NCI-H146 treated with DMSO at 0.1 percent for 48 hours (cell line): ENCODE data around the gene SELENOI.
"Not testable (repeated sequence)": the region's sequence is repeated elsewhere in the genome, so short reads cannot be mapped to it uniquely, and the experiment has no call there.

ENCODE experiments used
- DNase-seq: peaks from one replicate; lab custom pipeline; 2025; ENCODE audit not compliant: unreplicated experiment; lab: John Stamatoyannopoulos, UW

Gene SELENOI, protein sequence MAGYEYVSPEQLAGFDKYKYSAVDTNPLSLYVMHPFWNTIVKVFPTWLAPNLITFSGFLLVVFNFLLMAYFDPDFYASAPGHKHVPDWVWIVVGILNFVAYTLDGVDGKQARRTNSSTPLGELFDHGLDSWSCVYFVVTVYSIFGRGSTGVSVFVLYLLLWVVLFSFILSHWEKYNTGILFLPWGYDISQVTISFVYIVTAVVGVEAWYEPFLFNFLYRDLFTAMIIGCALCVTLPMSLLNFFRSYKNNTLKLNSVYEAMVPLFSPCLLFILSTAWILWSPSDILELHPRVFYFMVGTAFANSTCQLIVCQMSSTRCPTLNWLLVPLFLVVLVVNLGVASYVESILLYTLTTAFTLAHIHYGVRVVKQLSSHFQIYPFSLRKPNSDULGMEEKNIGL

DNA sequence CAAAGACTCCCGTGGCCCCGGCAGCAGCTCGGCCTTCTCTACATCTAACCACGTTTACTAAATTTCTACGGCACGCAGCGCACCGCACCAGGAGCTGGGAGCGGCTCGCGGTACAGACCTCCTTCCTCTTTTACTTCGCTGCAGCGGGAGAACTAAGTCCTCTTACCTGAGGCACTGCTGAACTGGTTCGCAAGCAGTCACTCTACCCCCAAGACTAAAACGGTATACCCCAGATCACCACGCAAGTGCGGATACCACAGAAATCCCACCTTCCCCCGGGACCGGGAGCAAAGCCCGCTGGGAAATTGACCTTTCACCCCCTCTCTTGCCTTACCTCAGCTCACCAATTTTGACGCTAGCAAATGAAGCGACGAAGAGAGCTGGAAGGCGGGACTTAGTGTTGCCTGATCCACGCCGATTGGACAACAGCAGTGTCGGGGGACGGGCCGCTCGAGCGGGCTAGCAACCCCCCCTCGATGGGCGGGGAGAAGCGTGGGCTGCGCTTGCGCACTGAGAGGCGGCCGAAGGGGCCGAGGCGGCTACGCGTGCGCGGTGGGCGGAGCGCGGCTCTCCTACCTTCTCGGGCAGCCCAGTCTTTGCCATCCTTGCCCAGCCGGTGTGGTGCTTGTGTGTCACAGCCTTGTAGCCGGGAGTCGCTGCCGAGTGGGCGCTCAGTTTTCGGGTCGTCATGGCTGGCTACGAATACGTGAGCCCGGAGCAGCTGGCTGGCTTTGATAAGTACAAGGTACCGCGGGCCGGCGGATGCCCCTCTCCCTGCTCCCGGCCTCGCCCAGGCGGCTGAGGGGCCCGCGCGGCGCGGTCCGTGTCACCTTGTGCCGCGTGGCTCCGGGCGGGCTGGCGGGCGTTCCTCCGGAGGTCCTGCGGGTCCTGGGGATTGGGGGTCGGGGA lies at the start of gene SELENOI:
Gene SELENOI, plus strand, starts transcription at position 599 of the 909 bp plus-strand sequence. Its CDS starts 90 bp downstream, at position 689.
- DNase-seq, result peak; percentile 98

DNA sequence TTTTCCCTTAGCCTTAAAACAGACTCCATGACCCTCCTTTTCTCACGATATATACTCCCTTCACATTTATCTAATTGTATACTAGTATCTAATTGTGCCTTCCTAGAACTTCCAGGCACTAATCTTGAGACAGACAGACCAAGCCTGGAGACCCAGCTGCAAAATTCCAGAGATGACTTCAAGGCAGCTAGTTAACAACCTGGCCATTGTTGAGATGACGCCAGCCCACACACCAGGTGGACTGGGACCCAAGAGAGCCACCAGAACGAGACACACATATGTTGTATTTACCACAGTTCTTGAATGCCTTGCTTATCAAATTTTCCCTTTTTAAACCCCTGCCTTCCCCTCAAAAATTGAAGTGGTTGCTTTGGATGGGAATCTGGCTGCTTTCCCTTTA lies 48.9 kb upstream of the SELENOI start:
- no peak for DNase-seq

DNA sequence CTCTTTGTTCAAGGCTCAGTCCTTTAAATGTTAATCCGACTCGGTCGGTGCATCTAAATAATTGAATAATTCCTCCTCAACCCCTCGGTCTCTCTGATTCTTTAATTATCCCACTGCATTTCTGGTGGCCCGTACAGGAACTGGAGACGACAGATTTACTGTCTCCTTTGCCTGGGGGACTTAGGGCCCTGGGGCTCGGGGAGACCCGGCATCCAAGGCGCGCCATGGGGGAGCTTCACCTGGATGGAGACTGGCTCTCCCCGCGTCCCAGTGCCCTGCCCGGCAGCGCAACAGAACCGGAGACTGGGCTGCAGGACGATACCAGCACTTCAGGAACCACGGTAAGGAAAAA lies 47.7 kb upstream of the SELENOI start:
- no peak for DNase-seq

DNA sequence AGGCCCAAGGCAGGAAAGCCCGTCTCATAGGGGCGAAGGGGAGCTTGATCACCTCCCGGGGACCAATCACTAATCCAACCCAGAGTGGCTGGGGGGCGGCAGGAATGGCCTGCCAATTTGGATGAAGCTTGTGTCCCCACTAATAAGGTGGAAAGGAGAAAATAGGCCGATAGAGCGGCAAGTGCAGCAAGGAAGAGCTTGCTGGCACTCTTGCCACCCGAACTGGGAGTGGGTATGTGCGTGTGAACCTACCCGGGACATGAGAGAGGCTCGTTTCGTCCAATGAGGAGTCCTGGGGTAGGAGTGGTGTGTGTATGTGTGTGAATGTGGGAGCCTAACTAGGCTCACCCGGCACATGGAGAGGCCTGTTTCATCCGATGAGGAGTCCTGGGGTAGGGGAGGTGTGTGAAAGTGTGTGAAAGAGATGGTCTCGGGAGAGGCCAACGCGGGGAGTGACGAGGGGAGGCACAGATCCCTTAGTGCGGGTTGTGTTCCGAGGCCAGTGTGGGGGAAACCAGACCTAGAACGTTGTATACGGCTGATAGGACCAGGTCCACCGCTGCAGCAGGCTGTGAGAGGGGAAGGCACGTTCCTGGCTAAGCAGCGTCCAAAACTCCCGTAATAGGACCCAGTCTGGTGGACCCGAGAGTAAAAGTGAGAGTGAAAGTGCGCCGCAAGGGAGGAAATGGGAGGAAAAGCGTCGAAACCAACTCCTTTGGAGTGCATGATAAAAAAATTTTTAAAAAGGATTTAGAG lies 47.1 kb upstream of the SELENOI start:
- DNase-seq, result no peak

DNA sequence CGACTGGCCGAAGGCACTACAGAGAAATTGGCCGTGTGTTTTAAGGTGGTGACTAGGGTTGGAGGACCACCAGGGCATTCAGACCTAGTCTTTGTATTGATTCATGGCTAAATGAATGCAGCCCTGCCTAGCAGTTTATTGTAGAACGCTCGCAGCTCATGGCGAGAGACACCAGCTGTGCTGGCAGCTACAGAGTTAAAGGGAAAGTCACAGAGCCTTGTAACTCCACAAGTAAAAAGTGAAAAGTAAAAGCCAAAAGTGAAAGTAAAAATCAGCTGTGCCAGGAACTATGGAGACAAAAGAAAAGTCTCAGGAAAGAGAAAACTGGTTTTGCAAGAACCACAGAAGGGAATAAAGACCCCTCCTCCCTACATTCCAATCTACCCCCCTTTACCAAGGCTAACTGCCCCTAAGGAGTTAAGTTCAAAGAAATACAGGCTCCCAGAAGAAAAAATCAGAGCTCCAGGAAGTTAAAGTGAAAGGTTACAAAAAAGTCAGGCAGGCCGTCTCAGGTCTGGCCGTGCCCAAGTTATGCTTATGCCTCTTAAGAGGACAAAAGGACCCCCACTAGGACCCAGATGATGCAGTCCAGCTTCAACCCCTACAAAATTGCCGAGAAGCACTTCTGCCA lies 46.4 kb upstream of the SELENOI start:
- no peak for DNase-seq

DNA sequence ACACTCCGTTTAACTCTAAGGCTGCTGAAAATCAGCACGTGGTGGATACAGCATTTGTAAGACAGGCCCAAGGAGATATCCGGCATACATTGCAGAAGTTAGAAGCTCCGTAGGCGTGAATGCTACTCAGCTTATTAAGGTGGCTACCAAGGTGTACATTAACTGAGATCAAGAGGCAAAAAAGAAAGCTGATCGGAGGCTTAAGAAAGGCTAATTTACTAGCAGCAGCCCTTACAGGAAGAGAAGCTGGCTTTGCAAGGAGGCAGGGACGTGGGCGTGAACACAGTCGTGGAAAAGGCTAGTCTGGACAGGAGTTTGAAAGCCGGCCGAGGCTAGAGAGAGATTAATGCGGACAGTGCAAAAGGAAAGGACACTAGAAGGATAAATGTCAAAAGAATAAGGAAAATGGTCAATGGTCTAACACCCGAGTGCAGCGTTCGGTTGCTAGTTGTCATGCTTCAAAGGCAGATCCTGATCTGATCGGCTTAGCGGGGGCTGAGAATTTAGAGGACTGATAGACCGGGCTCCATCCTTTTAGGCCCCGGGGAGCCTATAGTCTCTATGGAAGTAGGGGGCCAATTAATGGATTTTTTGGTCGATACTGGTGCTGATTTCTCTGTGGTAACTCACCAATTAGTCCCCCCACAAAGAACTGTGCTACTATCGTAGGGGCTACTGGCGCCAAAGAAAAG lies 45.6 kb upstream of the SELENOI start:
- no peak for DNase-seq

DNA sequence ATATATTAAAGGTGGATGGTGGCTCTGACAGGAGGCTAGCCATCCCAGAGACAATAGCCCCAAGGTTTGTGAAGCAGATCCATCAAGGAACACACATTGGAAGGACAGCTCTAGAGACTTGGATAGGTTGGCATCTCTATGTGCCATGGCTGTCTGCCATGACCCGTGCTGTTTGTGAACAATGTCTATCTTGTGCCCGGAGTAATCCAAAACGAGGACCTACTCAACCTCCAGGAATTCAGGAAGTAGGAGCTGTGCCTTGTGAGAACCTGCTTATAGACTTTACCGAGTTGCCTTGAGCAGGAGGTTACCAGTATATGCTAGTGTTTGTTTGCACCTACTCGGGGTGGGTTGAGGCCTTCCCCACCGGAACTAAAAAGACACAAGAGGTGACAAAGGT lies 43.1 kb upstream of the SELENOI start:
- DNase-seq, result no peak

DNA sequence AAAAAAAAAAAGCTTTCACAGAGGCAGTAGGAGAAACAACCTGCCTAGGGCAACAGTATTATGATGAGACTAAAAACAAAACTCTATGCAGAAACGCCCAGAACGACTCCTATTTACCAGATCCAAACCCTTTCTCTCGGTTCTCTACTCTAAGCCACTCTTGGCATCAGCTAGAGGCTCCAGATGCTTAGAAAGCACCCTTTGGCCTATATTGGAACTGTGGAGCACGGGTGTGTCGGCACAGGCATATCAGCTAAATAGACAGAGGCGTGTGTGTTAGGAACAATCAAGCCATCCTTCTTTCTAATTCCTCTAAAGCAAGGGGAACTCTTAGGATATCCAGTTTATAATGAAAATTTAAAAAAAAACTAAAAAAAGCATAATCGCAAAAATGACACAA lies 40.8 kb upstream of the SELENOI start:
- DNase-seq, result not testable (repeated sequence)

DNA sequence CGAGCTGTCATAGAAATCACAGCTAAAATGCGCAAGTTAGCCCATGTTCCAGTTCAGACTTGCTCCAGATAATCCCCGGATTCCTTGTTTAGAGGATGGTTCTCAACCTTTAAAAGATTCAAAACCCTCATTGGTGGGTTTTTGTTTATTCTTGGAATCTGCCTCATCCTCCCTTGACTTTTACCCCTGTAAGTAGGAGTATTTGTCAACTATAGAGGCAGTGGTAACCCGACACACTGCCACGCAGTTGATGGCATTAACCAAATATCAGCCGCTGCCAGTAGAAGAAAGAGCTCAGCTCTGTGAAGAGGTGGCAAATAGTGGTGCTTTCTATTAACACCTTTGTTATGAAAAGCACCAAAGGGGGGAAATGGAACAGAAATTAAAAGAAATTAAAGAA lies 40.4 kb upstream of the SELENOI start:
- no peak for DNase-seq

DNA sequence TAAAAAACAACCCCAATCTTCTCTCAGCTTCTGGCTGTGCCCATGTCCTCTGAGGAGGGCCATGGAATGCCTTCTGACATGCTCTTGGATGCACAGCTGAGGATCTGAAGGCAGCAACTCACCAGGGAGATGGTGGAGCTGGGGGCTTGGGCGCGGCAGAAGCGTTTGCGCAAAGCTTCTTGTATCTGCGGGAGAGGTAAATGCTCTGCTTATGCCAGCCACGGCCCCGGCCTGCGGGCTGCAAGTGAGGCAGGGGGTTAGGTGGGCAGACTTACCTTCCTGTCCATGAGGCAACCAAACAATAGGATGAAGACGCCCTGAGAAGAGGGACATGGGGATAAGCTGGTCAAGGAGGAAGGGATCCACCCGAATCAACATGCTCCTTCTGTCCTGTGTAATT lies 36.0 kb upstream of the SELENOI start:
- DNase-seq, result no peak

DNA sequence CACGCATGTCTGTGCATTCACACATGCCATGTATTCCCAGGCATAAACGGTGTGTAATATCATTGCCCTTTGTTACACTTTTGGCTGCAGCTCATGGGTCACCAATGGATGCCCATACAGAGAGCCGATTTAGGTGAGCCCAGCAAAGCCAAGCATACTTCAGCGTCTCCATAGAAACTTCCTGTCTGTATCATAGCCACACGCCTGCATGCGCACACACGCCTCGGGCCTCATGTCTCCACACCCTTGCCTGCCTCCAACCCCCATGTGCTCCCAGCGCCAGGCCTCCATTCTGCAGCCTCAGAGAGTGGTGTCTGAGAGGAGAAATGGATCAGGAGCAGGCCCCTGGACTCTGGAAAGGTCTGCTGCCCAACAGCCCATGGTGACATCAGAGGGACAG lies 33.5 kb upstream of the SELENOI start:
- DNase-seq, result no peak

DNA sequence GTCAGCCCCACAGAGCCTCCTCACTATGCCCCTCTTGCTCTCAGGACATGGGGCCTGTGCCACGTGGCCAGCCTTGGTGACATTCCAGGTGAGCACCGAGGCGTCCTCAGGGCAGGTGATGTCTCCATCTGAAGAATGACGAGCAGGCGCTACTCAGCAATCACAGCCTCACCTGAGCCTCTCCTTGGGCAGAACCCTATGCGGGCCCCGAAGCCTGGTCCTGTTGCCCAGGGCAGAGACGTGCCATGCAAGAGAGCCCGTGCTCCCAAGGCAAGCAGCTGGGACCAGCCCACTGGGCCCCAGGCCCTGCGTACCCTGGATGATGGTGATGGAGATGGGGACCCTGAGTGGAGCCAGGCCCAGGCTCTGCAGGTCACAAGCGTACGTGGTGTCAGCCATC lies 32.5 kb upstream of the SELENOI start:
- no peak for DNase-seq

DNA sequence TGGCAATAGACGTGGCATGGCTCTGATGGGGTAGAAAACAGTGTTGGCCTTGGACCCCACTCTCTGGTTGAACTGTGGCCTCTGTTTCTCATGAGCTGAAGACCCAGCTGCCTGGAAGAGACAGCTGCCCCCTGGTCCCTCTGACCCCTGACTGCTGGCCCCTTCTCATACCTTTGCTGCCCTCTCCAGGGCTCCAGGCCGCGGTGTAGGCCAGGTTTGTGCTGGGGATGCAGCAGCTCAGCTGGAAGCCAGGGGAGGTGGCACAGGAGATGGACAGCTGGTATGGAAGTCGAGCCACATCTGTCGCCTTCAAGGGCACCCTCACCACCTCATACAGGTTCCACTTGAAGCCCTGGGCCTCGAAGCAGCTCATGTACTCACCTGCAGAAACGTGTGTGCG lies 31.7 kb upstream of the SELENOI start:
- DNase-seq, result no peak

DNA sequence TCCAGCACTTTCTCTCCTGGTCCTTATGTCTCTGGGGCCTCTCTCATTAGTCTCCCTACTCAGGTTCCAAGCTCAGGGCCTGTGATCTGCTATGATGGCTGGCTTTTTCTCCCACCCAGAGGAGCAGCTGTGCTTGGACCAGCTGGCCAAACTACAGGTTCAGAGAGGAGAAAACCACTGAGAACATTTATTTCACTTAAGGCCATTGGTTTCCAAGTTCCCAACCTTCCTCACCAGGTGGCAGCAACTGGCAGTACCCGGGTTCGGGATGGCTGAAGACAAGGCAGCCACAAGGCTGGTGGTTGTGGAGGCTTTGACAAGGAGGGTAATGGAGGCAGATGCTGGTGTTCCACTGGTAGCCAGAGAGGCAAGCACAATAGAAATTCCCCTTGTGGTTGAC lies 29.9 kb upstream of the SELENOI start:
- DNase-seq, result peak; percentile 4

DNA sequence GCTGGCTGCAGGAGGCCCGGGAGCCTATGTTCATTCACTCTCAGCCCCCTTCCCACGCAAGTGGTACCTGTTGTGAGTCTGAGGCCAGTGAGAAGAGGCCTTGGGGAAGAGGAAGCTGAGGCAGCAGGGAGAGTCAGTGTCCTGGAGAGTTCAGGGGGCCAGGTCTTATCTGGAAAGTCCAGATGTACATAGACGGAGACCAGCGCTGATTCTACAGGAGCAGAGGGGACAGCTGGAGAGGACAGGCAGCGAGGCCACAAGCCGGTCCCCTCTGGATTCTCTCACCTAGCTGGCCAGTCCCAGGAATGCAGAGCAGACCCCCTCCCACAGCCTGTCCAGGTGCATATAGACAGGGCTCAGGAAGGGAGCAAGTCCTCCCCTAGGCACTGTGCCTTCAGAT lies 29.1 kb upstream of the SELENOI start:
- no peak for DNase-seq

DNA sequence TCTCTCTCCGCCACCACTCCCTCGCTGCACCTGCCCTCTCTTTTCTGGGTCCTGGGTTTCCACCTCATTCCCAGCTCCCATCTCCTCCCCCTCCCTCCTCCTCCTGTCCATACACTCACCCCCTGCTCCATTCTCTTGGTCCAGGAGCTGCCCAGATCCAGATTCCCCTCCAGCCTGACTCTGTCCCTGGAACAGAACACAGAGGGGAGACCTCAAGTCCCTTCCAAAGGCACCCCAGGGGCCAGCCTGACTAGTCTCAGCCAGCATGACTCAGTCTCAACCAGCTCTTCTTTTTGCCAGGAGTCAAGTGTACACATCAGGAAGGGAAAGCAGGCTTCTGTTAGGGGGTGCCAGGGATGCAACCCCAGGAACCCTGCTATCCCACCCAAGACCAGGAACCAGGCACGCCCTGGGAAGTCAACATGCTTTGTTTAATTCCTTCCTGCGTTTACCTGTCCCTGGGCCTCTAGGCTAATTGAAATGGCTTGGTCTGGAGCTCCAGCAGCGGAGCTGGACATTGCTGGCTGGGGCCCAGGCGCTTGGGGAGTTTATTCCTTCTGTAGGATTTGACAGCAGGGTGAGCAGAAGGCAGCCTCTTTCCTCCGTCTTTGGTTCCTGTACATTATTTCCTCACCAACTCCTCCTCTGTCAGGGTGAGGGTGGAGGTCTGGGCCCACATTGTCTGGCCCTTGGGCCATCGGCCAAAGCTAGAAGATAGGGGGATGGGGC lies 28.4 kb upstream of the SELENOI start:
- no peak for DNase-seq

DNA sequence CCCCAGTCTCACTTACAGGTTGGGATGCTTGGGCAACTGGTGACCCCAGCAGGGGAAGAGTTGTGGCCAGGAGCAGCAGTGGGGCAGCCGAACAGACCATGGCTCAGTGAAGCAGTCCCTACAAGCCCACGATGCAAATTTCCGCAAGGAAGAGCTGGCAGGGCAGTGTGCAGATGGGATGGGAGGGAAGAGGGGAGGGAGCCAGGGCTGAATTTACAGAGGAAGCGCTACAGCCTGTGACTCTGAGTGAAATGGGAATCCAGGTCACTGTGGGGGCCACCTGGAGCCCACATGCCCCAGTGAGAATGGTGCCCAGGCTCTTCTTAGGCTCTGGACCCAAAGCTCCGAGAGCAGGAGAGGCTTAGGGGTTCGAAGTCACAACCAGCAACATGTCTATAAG lies 27.0 kb upstream of the SELENOI start:
- DNase-seq, result no peak

DNA sequence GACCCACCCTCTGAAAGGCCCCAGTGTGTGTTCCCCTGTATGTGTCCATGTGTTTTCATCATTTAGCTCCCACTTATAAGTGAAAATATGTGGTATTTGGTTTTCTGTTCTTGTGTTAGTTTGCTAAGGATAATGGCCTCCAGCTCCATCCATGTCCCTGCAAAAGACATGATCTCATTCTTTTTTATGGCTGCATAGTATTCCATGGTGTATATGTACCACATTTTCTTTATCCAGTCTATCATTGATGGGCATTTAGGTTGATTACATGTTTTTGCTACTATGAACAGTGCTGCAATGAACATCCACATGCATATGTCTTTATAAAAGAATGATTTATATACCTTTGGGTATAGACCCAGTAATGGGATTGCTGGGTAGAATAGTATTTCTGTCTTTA lies 21.5 kb upstream of the SELENOI start:
- DNase-seq, result not testable (repeated sequence)

DNA sequence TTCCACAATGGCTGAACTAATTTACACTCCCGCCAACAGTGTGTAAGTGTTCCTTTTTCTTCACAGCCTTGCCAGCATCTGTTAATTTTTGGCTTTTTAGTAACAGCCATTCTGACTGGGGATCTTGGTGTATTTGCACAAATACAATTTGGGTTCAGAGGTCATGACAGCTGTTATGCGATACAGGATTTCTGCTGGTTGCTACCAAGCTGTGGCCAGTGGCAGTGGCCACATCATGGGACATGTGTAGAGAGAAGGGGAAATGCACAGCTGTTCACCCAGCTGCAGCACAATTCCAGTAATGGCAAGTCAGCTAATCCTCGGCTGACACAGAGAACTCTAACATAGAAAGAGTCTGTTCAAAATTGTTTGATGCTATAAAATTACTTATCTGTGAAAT lies 21.0 kb upstream of the SELENOI start:
- no peak for DNase-seq

DNA sequence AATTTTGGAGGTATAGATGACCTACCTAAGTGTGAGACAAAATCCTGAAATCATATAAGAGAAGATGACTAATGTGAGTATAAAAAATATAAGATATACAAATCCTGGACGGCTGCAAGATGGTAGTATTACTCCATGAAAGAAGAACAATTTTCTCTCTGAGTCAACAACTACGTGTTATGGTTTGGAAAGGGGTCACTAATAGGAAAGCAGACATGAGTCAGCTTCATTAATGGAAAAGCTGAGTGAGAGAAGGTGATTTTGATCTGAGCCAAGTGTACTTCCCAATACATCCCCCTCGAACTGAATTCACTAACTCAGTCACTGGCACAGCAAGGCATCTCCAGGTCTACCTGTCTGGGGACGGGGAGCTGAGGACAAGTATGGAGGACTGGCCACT lies 20.1 kb upstream of the SELENOI start:
- DNase-seq, result no peak
